ENCODE results near the gene CAMK1D.
A peak's percentile ranks its signal among the peaks of the same experiment; 100 is the strongest.
"Not testable (repeated sequence)": the region's sequence is repeated elsewhere in the genome, so short reads cannot be mapped to it uniquely, and the experiment has no call there.

The CAMK1D gene

DNA sequence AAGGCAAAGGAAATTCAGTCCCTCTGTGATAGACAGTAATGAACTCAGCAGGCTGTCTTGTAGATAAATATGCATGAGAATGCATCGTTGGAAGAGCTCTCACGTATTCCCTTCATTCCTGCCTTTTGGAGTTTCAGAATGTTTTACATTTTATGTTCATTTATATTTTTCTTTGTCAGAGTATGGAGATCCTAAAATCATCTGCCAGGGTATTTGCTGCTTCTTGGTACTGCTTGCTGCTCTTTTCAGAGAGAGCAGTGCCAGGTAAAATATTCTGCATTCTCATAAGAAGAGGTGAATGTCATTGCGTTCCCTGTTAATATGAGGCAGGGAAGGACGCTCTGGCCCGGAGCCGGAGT is 362.0 kb downstream of the CAMK1D start:
- no peak for DNase-seq

DNA sequence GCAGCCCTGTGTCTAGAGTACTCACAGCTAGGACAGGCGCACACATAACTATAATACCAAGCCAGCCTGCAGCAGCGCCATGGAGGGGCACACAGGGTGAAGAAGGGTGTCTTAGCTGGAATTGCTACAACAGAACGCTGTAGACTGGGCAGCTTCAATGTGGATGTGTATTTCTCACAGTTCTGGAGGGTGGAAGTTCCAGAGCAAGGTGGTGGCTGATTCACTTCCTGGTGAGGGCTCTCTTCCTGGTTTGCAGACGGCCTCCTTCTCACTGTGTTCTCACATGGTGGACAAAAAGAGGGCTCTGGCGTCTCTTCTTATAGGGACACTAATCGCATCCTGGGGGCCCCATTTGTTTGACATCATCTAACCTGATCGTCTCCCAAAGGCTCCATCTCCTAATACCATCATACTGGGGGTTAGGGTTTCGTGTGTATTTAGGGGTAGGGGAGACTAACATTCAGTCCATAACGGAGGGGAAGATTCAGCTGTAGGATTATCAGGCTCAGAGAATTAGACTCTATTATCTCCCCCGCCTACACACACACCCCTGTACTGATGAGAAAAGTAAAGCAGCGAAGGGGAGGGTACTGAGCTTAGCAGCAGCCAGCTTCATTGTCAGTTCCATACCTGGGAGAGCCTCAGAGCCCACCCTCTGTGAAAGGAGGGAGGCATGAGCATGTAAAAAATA is 363.1 kb downstream of the CAMK1D start:
- no peak for DNase-seq

DNA sequence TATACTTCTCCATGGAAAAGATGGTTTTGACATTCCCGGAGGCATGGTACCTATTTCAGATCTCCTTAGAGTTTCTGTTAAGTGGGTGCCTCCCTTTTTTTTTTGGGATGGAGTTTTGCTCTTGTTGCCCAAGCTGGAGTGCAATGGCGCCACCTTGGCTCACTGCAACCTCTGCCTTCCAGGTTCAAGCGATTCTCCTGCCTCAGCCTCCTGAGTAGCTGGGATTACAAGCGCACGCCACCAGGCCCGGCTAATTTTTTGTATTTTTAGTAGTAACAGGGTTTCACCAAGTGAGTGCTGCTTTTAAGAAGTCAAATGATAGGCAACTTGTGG is 363.6 kb downstream of the CAMK1D start:
- DNase-seq: not testable (repeated sequence)

DNA sequence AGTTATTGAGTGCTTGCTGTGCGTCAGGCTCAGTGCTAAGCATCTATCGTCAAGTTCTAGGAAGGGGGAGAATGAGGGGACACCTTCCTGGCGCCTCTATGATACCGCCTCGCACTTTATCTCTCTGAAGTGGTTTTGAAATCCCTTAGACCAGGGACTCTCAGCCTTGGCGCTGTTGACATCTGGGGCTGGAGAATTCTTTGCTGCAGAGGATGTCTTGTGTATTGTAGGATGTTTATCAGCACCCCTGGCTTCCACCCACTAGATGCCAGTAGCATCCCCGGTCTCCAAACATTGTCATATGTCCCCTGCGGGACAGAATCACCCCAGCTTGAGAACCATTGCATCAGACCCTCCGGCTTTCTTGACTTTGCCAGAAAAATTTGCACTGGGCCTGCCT is 366.7 kb downstream of the CAMK1D start:
- no peak for DNase-seq

DNA sequence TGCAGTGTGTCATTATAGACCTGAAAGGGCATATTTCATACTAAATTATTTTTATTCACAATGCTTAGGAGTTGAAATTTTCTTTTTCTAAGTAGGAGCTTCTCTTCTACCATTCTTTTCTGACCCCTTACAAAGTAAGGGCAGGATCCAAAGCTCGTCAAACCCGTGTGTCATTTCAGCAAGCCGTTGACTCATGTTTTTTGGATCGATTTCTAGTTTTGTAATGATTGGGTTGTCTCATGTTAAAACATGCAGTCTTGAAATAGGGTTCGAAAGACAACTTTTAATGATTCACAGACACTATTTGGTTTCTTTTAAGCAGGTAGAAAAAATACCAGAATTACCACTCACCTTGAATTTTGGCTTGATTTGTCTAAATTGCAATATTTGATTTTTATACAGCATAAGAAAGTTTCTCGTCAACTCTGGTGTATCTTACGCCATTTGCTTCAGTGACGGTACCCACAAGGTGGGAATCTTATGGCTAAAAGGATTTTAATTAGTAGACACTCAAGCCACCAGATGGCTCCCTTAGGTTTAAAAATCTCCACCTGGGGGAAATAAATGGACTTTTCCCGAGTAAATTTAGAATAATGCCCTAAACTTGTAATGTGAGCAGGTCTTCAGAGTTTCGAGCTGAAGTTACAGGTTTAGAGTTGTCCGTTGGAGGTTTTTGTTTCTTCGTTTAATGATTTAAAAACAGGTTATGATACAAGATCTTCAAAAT is 368.8 kb downstream of the CAMK1D start:
- DNase-seq: no peak

DNA sequence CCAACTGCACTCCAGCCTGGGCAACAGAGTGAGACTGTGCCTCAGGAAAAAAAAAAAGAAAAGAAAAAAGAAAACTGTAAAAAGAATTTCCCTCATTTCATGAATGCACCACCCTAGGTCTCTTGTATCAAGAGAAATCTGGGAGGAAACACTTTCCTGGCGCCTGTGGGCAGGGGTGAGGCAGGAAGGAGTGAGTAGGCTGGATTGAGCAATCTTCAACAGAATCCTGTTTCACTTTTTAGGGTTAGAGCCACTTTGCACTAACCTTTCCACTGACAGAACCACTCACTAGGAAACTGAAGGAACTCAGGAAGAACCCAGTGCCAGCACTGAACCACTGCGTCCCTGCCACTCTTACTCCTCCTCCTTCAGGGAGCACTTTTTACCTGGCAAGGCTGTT is 370.0 kb downstream of the CAMK1D start:
- DNase-seq: no peak

DNA sequence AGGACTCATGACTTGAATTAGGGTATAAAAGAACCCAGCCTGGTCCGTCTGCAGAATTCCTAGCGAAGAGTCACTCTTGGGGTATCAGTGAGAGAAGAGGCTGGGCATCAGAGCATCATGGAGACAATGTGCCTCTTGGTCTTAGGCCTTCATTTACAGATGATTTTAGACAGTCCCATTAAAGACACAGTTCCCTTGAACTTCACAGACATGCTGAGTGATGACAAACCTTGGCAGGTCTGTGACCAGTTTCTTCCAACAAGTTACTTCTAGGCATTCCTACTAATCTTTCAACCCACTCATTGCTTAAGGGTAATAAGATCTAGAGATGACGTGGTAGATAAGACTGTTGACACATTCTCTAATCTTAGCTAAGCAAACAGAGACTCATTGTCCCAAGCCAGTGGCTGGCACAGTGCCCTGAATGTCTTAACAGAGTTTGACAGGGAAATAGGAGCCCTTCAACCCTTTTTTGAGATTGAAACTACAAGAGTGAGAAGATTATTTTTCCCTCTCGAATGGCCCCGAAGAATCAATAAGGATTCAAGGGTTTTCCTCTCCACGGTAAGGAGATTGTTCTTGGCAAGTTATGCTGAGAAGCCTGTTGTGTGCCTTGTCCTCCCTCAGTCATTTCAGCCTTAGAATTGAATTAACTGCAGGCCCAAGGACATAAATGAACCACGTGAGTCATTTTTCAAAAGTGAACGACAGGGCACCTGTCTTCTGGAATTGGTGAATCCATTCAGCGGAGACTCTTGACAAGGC is 371.1 kb downstream of the CAMK1D start:
- peak in 5 of 56 donors; percentile 15 to 72 (median 26) for DNase-seq

DNA sequence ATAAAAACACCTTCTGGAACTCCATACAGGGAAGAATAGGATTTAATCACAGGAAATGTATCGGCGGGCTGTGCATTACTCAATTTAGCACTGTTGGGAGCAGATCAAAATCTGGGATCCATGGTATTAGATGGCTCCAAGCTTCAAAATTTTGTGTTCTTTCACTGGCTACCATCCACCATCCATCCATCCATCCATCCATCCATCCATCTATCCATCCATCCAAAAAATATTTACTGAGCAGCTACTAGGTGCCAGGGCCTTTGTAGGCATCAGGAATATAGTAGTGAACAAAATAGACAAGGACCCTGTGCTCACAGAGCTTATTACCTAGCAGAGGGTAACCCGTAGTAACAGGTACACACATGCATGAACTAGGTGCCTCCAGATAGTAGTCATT is 372.0 kb downstream of the CAMK1D start:
- no peak for DNase-seq

DNA sequence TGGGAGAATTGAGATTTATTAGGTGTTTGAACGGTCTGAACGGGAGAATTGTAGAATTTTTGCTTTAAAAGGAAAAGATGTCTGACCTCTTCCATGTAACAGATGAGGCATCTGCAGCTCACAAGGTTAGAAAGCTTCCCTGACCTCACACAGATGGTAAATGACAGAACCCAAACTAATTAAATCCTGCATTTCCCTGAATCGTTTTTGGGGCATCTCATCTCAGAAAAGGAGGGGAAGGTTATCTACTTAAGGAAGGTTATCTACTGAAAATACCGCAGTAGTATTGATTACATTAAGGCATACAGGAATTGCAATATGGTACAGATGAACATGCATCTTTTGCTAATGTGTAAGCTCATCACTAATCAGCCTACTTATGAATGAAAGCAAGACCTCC is 373.9 kb downstream of the CAMK1D start:
- no peak for DNase-seq

DNA sequence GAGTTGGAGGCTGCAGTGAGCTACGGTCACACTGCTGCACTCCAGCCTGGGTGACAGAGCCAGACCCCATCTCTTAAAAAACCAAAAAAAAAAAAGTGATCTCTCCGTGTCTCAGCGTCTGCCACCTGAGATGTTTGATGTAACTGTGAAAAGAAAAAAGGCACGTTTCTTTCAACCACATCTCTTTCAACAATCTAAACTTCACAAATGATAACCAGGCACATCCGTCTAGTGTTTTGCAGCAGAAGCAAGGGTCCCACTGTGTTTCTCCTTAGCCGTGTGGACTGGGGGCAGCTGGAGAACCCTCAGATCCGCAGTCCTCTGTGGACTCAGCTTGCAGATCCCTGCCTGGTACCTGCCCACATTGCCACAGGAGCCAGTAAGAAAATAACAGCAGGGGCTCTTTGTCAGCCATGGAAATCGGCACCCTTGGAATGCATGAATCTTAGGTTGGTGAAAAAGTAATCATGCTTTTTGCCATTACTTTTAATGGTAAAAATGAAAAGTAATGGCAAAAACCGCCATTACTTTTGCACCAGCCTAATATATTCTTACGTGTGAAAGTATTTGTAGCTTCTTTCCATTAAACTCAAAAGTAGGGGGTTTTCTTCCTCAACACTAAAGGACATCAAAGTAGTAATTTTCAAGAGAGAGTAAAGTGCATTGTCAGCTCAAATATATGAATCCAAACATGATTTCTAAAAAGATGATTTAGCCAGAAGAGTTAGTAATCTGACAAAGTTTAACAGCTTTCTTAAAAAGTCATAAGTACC is 375.6 kb downstream of the CAMK1D start:
- no peak for DNase-seq

DNA sequence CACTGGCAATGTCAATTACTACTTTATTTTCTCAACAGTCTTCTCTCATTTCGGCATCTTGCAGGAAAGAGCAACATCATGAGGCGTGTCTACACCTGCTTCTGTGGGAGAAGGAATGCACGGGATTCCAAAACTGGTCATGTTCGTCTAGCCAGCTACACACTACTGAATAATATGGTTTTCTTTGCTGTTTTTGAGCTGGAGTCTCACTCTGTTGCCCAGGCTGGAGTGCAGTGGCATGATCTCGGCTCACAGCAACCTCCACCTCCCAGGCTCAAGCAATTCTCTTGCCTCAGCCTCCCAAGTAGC is 376.2 kb downstream of the CAMK1D start:
- not testable (repeated sequence) for DNase-seq

DNA sequence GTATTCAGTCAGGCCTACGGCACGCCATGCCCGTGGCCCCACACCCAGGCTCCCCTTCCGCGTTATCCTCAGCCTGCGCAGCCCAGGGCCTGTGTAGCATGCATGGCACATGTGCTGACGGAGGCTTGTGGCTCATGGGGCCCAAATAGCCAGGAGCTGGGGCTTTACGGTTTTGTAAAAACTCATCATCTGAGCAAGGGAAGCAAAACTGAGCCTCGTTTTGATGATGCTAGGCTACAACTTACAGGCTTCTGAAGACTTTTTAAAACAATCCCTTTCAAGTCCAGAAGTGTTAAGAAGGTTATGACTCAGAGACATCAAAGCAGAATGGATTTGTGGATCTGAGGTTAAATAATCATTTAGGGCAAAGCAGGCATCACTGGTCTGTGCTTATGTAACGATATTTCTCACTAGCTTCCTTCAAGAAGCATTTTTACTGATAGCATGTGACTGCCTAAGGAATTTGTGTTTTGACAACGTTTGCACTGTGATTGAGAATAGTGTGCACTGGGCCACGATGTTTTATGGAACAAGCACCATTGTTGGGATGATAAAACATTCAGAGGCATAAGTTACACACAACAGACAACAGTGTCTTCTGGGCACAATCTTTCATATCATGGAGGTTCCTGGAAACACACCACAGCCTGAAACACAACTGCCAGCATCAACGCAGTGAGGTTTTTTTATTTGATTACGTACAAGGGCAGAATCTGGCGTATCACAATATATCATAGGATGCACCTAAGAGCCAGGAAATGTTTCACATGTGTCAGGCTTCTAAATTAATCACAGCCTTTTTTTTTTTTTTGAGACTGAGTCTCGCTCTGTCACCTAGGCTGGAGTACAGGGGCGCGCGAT is 377.9 kb downstream of the CAMK1D start:
- no peak for DNase-seq

DNA sequence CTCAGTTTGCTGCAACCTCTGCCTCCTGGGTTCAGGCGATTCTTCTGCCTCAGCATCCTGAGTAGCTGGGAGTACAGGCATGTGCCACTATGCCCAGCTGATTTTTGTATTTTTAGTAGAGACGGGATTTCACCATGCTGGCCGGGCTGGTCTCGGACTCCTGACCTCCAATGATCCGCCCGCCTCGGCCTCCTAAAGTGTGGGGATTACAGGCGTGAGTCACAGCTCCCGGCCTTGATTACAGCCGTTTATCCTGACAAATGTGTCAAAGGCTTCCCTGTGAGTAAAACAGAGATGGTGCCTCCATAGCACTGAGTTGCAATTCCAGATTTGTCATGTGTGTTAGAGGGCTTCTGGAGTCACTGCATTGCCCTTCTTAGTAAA is 378.5 kb downstream of the CAMK1D start:
- DNase-seq: no peak

DNA sequence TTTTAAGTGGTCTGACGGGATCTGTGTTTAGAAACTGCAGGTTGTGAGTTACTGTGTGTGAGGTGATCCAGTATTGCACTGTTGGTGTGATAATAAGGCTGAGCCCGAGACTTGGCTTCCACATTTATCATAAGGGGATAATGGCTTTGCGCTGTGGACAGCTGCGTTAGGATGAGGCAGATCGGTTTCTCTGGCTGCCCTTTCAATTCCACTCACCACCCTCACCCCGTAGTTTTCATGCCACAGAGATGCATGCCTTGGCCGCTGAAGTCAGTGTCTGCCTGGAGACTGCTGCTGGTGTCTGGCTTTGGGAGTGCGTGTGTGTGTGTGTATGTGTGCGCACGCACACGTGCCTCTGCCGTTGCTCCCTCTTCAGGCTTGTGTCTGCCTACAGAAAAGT is 379.1 kb downstream of the CAMK1D start:
- DNase-seq: peak in 7 of 56 donors; percentile 6 to 29 (median 9)

DNA sequence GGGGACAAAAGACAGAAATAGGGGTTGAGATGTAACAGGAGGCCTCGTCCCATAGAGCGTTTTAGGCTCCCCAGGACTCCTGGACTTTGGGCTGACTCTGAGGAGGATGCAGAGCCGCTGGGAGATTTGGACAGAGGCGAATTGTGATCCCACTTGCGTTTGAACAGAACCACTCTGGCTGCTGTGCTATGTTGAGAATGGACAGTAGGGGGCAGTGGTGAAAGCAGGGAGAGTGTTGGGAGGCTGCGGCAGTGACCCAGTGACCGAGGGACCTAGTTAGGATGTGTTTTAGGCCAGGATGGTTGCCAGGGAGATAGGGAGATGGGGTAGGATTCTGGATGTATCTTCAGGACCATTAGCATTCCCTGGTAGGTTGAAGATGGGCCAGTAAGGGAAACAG is 380.5 kb downstream of the CAMK1D start:
- no peak for DNase-seq

DNA sequence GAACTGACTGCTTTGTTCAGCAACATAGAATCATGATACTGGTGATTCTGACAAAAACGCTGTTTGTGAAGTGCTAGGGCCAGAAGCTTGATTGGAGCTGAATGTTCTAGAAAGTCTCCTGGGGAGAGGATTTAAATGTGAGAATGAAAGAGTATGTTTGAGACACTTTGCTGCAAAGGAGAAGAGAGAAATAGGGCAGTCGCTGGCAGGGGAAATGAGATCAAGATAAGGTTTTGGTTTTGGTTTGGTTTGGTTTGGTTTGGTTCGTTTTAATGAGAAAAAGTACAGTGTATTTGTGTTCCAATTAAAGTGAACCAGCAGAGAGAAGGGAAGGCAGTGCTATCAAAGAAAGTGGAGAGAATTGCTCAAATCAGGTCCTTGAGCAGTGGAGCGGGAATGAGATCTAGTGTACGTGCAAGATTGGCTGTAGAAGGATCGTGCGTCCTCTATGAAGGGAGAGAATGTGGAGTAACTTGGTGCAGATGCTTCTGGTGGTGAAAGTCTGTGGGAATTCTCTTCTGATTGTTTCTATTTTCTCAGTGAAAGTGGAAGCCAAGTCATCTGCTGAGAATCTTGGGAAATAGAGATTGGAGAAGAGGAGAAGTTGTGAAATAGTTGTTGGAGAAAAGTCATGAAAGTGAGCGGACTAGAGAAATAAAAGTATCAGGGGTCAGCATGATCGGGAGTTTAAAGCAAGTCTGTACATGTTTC is 381.6 kb downstream of the CAMK1D start:
- no peak for DNase-seq

DNA sequence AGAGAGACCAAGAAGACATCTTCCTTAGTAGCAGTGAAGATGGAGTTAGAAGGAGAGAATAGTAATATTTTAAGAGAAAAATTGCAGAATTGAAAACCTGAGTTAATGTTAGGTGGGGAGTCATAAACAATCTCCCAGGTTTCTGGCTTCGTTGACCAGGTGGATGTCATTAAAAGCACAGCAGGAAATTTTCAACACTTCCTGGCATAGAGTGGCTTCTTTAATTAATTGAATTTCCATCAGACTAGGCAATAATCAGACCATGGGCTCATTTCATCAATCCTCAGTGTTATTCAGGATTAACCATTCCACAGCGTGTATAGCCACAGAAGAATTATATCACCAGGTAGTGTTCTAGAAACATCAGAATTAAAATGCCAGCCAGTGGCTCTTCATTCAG is 383.9 kb downstream of the CAMK1D start:
- DNase-seq: no peak

DNA sequence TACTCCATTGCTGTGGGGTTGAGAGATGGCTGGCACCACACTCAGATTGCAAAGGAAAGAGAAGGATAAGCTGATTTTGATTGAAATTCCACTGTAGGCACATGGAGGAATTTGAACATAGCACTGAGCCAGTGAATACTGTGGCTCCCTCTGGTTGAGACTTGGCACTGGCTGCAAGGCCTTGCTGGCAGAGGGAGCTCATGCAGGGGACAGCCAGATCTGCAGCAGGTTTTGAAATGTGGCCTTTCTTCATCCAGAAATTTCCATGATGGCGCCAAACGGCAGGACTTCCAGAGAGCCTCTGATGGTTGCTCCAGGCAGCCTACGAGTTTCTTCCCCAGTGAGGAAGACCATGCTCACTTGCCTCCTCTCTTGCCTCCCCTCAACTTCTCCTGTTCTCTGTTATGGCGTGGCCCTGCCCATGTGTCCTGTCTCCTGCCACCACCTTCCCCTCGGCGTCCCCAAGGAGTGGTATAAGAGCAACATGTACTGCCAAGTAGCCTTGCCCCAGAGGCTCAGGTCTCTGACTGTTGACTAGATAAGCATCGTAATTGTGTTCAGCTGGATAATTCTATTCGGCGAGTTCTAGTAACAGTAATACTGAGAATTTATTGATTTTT is 386.6 kb downstream of the CAMK1D start:
- DNase-seq: peak in 5 of 56 donors; percentile 7 to 25 (median 8)

DNA sequence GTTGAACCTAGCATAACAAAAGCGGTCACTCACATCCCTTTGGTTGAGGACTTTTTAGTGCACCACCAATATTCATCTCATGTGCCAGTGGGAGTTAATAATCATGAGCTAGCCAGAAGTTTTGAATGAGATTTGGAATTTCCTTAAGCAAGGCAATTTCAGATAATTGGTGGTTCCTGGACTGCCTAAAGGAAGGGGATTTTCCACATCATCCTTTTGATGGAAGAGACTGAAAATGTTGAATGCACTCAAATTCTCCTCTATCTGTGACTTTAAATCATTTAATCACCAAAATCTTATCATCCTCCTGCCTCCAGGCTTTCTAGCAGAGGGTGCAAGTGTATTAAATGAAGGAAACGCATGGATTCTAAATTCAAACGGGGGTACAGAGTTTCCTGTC is 391.5 kb downstream of the CAMK1D start:
- DNase-seq: no peak

DNA sequence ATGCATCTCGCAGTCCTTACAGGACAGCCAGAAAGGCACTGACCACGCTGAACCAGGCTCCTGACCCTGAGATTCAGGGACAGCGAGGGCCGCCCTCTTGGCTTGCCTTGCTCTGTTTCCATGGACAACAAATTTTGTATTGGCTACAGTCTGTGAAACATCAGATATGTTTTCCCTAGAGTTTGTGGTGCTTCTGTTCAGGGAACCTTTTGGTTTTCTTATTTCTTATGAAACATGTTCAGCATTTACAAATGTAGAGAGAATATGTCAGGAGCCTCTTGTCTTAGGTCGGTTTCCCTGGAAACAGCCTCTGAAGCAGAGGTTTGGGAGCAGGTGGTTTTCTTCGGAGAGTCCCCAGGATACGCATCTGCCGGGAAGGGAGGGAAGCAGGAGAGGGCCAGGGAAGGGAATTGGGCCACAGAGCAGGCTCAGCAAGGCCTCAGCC is 392.0 kb downstream of the CAMK1D start:
- DNase-seq: peak in 3 of 56 donors; percentile 3 to 29 (median 7)

All from amygdala (tissue), 56 donors.